Peyer's patch (tissue), 4 donors: ENCODE measurements around the gene UTP15. TPM values are rescaled to one million over a fixed set of nuclear protein-coding genes. Genes with fewer than 3 reads are reported as not detected.

Experiments
- DNase-seq, 3 donors: peaks; one replicate each; pipeline ENCODE4 v3.0.0-alpha.2; 2017 to 2019
- H3K27ac ChIP-seq, 4 donors: fragments of 200-600 bp; sonication (generic); one replicate each; pipeline ENCODE4 v1.5.1; 2016 to 2019
- H3K27me3 ChIP-seq, 2 donors: fragments of 200-600 bp; sonication (generic); one replicate each; pipeline ENCODE4 v1.5.1; 2019
- H3K36me3 ChIP-seq, 3 donors: fragments of 200-600 bp; sonication (generic); one replicate each; pipeline ENCODE4 v1.5.1; 2016 to 2019
- H3K4me1 ChIP-seq, 4 donors: fragments of 200-600 bp; sonication (generic); one replicate each; pipeline ENCODE4 v1.5.1; 2016 to 2019
- H3K4me3 ChIP-seq, 4 donors: fragments of 200-600 bp; sonication (generic); 1 replicate in 3 of 4; 2 replicates in 1 of 4; pipeline ENCODE4 v1.5.1; 2016 to 2019; ENCODE audit warnings: mild to moderate bottlenecking in 1 of 4
- H3K9me3 ChIP-seq, 4 donors: fragments of 200-600 bp; sonication (generic); one replicate each; pipeline ENCODE4 v1.5.1; 2016 to 2019; ENCODE audit warnings: mild to moderate bottlenecking in 1 of 4
- CTCF ChIP-seq, 6 experiments: fragments of 450-650 bp in 4 of 6; fragments of 200-600 bp in 2 of 6; sonication (generic) in 1 of 6; IDR thresholded peaks; one replicate each; pipeline ENCODE4 v1.5.1; 2017 to 2019; ENCODE audit warnings: antibody characterized with exemption in 6 of 6, mild to moderate bottlenecking in 3 of 6, moderate library complexity in 1 of 6
- POLR2A ChIP-seq, 2 donors: fragments of 450-650 bp; IDR thresholded peaks; one replicate each; pipeline ENCODE4 v1.5.1; 2017; ENCODE audit warnings: antibody characterized with exemption in 2 of 2, mild to moderate bottlenecking in 2 of 2, moderate library complexity in 2 of 2
- total RNA-seq, 4 donors: library from RNA; depleted of rRNA; stranded (reverse); fragments of >200 nt; gene quantifications; one replicate each; pipeline ENCODE4 v1.1.0, GENCODE V29; 2016

The UTP15 gene
- total RNA-seq, 4 donors from 2014 or later, result 10.3 to 21.7 (median 18.9) TPM

GRCh38 chr5:73525606-73526203 lies 39.8 kb upstream of the UTP15 start:
- no peak overlapping the region for H3K27ac ChIP-seq
- DNase-seq, result no peak
- H3K9me3 ChIP-seq, result no peaks in the 10 kb centered on the region
- no peaks in the 10 kb centered on the region for H3K36me3 ChIP-seq
- no peak for TF ChIP-seq POLR2A (IDR thresholded peaks at IDR 0.05)
- no peak for TF ChIP-seq CTCF (IDR thresholded peaks at IDR 0.05)
- H3K4me3 ChIP-seq, result no peak overlapping the region
- H3K4me1 ChIP-seq, result no peaks in the 10 kb centered on the region
- H3K27me3 ChIP-seq, result no peaks in the 10 kb centered on the region

DNA sequence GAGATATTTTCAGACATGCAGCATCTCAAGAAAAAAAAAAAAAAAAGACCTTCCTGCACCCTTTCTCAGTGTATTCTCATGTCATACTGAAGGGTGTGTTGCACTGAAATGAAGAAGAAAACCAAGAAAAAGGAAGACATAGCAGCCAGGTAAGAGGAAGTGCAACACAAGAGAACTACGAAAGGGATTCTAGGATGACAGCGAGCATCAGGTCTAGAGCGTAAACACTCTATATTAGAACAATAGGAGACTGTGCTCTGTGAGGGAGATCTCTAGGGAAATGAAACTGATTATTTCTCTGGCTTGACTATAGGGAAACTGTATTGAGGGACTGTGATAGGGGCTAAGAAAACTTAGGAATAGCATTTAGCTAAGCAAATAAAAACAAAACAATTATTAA lies 37.3 kb upstream of the UTP15 start:
- no peak overlapping the region for H3K27ac ChIP-seq
- no peaks in the 10 kb centered on the region for H3K27me3 ChIP-seq
- no peaks in the 10 kb centered on the region for H3K9me3 ChIP-seq
- TF ChIP-seq CTCF (IDR thresholded peaks at IDR 0.05) (no peak), POLR2A (IDR thresholded peaks at IDR 0.05) (no peak)
- no peak overlapping the region for H3K4me3 ChIP-seq
- H3K36me3 ChIP-seq, result no peaks in the 10 kb centered on the region
- DNase-seq, result no peak
- H3K4me1 ChIP-seq, result no peaks in the 10 kb centered on the region

- Histone ChIP-seq H3K4me3 (no peak overlapping the region), H3K36me3 (no peaks in the 10 kb centered on the region), H3K27ac (no peak overlapping the region), H3K9me3 (no peaks in the 10 kb centered on the region), H3K4me1 (no peaks in the 10 kb centered on the region), H3K27me3 (no peaks in the 10 kb centered on the region)
- TF ChIP-seq POLR2A (IDR thresholded peaks at IDR 0.05), result no peak
- TF ChIP-seq CTCF (IDR thresholded peaks at IDR 0.05), result no peak
- no peak for DNase-seq
Observed at GRCh38 chr5:73529081-73529480, 36.5 kb upstream of the UTP15 start.

GRCh38 chr5:73531356-73531755 lies 34.2 kb upstream of the UTP15 start:
- no peak overlapping the region for H3K27ac ChIP-seq
- no peaks in the 10 kb centered on the region for H3K4me1 ChIP-seq
- H3K9me3 ChIP-seq, result no peaks in the 10 kb centered on the region
- no peaks in the 10 kb centered on the region for H3K36me3 ChIP-seq
- TF ChIP-seq CTCF (IDR thresholded peaks at IDR 0.05) (no peak), POLR2A (IDR thresholded peaks at IDR 0.05) (no peak)
- no peak for DNase-seq
- no peaks in the 10 kb centered on the region for H3K27me3 ChIP-seq
- H3K4me3 ChIP-seq, result no peak overlapping the region

DNA sequence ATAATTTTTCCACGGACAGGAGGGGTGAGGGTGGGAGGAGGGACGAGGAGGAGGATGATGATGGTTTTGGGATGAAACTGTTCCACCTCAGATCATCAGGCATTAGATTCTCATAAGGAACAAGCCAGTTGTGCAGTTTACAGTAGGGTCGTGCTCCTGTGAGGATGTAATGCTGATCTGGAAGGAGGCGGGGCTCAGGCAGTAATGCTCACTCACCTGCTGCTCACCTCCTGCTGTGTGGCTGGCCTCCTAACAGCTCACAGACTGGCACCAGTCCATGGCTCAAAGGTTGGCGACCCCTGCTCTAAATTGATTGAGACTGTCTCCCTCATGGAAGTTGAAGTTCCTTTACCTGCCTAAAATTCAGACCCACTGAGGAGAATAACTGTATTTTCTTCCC lies 33.3 kb upstream of the UTP15 start:
- Histone ChIP-seq H3K4me3 (no peak overlapping the region), H3K36me3 (no peaks in the 10 kb centered on the region), H3K27ac (no peak overlapping the region), H3K9me3 (no peaks in the 10 kb centered on the region), H3K27me3 (no peaks in the 10 kb centered on the region), H3K4me1 (no peaks in the 10 kb centered on the region)
- no peak for TF ChIP-seq CTCF (IDR thresholded peaks at IDR 0.05)
- TF ChIP-seq POLR2A (IDR thresholded peaks at IDR 0.05), result no peak
- DNase-seq, result peak in 1 of 3 donors; percentile 51
